ENCODE results near the gene ADH7.
"Not testable (repeated sequence)": the region's sequence is repeated elsewhere in the genome, so short reads cannot be mapped to it uniquely, and the experiment has no call there.

ADH7 gene

GRCh38 chr4:99430106-99430505 lies 5.0 kb downstream of the ADH7 start:
- Histone ChIP-seq H3K9me3 (replicated peaks in 1 of 2; ENCODE audit: control insufficient read depth in 2 of 2, insufficient read depth in 1 of 2, low read depth in 1 of 2, low read length in 2 of 2) (no peaks in the 10 kb centered on the region), H3K18ac (ENCODE audit: low read length) (no peak overlapping the region), H2AK5ac (ENCODE audit: low read depth, low read length) (no peak overlapping the region), H3K23ac (ENCODE audit: low read depth, low read length, poor library complexity) (no peak overlapping the region), H2AFZ (ENCODE audit: low read length) (no peak overlapping the region), H2BK15ac (ENCODE audit: low read length) (no peak overlapping the region), H2BK12ac (ENCODE audit: low read length) (no peak overlapping the region), H2BK120ac (ENCODE audit: low read depth, low read length) (no peak overlapping the region), H3K4me3 (ENCODE audit: low read length in 2 of 2) (no peak overlapping the region), H2BK5ac (ENCODE audit: low read length) (no peak overlapping the region), H3K4ac (ENCODE audit: low read length) (no peak overlapping the region), H3K4me2 (ENCODE audit: insufficient read depth, low read length, poor library complexity, severe bottlenecking) (no peak overlapping the region), H4K91ac (ENCODE audit: low read depth, low read length, poor library complexity) (no peak overlapping the region), H4K8ac (ENCODE audit: low read depth, low read length) (no peak overlapping the region), H3K27me3 (ENCODE audit: control insufficient read depth in 3 of 3, insufficient read depth in 3 of 3, low read depth in 1 of 3, low read length in 3 of 3) (no peaks in the 10 kb centered on the region), H3K79me1 (ENCODE audit: low read depth, low read length) (no peaks in the 10 kb centered on the region), H3K9ac (ENCODE audit: low read depth, low read length, poor library complexity) (no peak overlapping the region), H3K14ac (ENCODE audit: low read length) (no peak overlapping the region), H3K36me3 (replicated peaks in 1 of 2; ENCODE audit: control insufficient read depth in 2 of 2, insufficient read depth in 2 of 2, low read length in 2 of 2) (no peaks in the 10 kb centered on the region), H3K4me1 (ENCODE audit: control insufficient read depth in 2 of 2, insufficient read depth in 1 of 2, low read depth in 1 of 2, low read length in 2 of 2) (no peaks in the 10 kb centered on the region), H3K27ac (replicated peaks; ENCODE audit: low read length) (no peak overlapping the region)
- no peak for DNase-seq (ENCODE audit: low spot score)

GRCh38 chr4:99417125-99417524 lies 18.0 kb downstream of the ADH7 start:
- Histone ChIP-seq H4K8ac (ENCODE audit: low read depth, low read length) (no peak overlapping the region), H3K23ac (ENCODE audit: low read depth, low read length, poor library complexity) (no peak overlapping the region), H3K79me1 (ENCODE audit: low read depth, low read length) (no peaks in the 10 kb centered on the region), H3K27ac (replicated peaks; ENCODE audit: low read length) (no peak overlapping the region), H3K9ac (ENCODE audit: low read depth, low read length, poor library complexity) (no peak overlapping the region), H3K4me1 (ENCODE audit: control insufficient read depth in 2 of 2, insufficient read depth in 1 of 2, low read depth in 1 of 2, low read length in 2 of 2) (peaks cover 0 to 3% of the 10 kb centered on the region in 2 donors), H2BK12ac (ENCODE audit: low read length) (no peak overlapping the region), H2BK120ac (ENCODE audit: low read depth, low read length) (no peak overlapping the region), H2BK5ac (ENCODE audit: low read length) (no peak overlapping the region), H3K18ac (ENCODE audit: low read length) (no peak overlapping the region), H2BK15ac (ENCODE audit: low read length) (no peak overlapping the region), H3K36me3 (replicated peaks in 1 of 2; ENCODE audit: control insufficient read depth in 2 of 2, insufficient read depth in 2 of 2, low read length in 2 of 2) (no peaks in the 10 kb centered on the region), H3K14ac (ENCODE audit: low read length) (no peak overlapping the region), H3K4ac (ENCODE audit: low read length) (no peak overlapping the region), H2AFZ (ENCODE audit: low read length) (no peak overlapping the region), H2AK5ac (ENCODE audit: low read depth, low read length) (no peak overlapping the region), H3K4me3 (ENCODE audit: low read length in 2 of 2) (no peak overlapping the region), H4K91ac (ENCODE audit: low read depth, low read length, poor library complexity) (no peak overlapping the region), H3K4me2 (ENCODE audit: insufficient read depth, low read length, poor library complexity, severe bottlenecking) (no peak overlapping the region), H3K27me3 (ENCODE audit: control insufficient read depth in 3 of 3, insufficient read depth in 3 of 3, low read depth in 1 of 3, low read length in 3 of 3) (no peaks in the 10 kb centered on the region), H3K9me3 (replicated peaks in 1 of 2; ENCODE audit: control insufficient read depth in 2 of 2, insufficient read depth in 1 of 2, low read depth in 1 of 2, low read length in 2 of 2) (no peaks in the 10 kb centered on the region)
- WGBS, 2 donors (ENCODE audit: extremely low coverage in 2 of 2, insufficient read length in 2 of 2, insufficient replicate concordance in 1 of 2): no CpG with 5 or more reads among the region's 2 CpGs
- no peak for DNase-seq (ENCODE audit: low spot score)

DNA sequence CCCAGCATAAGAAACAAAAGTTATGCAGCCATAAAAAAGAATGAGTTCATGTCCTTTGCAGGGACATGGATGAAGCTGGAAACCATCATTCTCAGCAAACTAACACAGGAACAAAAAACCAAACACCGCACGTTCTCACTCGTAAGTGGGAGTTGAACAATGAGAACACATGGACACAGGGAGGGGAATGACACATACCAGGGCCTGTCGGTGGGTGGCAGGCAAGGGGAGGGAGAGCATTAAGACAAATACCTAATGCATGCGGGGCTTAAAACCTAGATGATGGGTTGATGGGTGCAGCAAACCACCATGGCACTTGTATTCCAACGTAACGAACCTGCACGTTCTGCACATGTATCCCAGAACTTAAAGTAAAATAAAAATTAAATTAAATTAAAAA lies 19.4 kb downstream of the ADH7 start:
- WGBS, 2 donors (ENCODE audit: extremely low coverage in 2 of 2, insufficient read length in 2 of 2, insufficient replicate concordance in 1 of 2): no CpG with 5 or more reads among the region's 8 CpGs
- H3K4me2 ChIP-seq (ENCODE audit: insufficient read depth, low read length, poor library complexity, severe bottlenecking); H3K9ac ChIP-seq (ENCODE audit: low read depth, low read length, poor library complexity); H4K91ac ChIP-seq (ENCODE audit: low read depth, low read length, poor library complexity); H4K8ac ChIP-seq (ENCODE audit: low read depth, low read length); H2BK120ac ChIP-seq (ENCODE audit: low read depth, low read length); DNase-seq (ENCODE audit: low spot score); H3K14ac ChIP-seq (ENCODE audit: low read length); H3K4me3 ChIP-seq (ENCODE audit: low read length in 2 of 2); H3K4me1 ChIP-seq (ENCODE audit: control insufficient read depth in 2 of 2, insufficient read depth in 1 of 2, low read depth in 1 of 2, low read length in 2 of 2); H3K36me3 ChIP-seq (replicated peaks in 1 of 2; ENCODE audit: control insufficient read depth in 2 of 2, insufficient read depth in 2 of 2, low read length in 2 of 2); H3K27ac ChIP-seq (replicated peaks; ENCODE audit: low read length); H2AK5ac ChIP-seq (ENCODE audit: low read depth, low read length); H3K27me3 ChIP-seq (ENCODE audit: control insufficient read depth in 3 of 3, insufficient read depth in 3 of 3, low read depth in 1 of 3, low read length in 3 of 3); H2BK5ac ChIP-seq (ENCODE audit: low read length); H3K4ac ChIP-seq (ENCODE audit: low read length); H2BK12ac ChIP-seq (ENCODE audit: low read length); H3K23ac ChIP-seq (ENCODE audit: low read depth, low read length, poor library complexity); H3K18ac ChIP-seq (ENCODE audit: low read length); H3K79me1 ChIP-seq (ENCODE audit: low read depth, low read length); H3K9me3 ChIP-seq (replicated peaks in 1 of 2; ENCODE audit: control insufficient read depth in 2 of 2, insufficient read depth in 1 of 2, low read depth in 1 of 2, low read length in 2 of 2); H2BK15ac ChIP-seq (ENCODE audit: low read length): not testable (repeated sequence)
- peak overlapping the region; percentile 77 for H2AFZ ChIP-seq (ENCODE audit: low read length)

DNA sequence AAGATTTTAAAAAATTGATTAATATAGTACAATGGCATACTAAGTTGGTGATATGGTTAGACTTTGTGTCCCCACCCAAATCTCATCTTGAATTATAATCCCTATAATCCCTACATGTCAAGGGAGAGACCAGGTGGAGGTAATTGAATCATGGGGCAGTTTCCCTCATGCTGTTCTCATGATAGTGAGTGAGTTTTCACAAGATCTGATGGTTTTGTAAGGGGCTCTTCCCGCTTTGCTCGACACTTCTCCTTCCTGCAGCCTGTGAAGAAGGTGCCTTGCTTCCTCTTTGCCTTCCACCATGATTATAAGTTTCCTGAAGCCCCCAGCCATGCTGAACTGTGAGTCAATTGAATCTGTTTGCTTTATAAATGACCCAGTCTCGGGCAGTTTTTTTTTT lies 20.2 kb downstream of the ADH7 start:
- H3K4me1 ChIP-seq (ENCODE audit: control insufficient read depth in 2 of 2, insufficient read depth in 1 of 2, low read depth in 1 of 2, low read length in 2 of 2); H3K27me3 ChIP-seq (ENCODE audit: control insufficient read depth in 3 of 3, insufficient read depth in 3 of 3, low read depth in 1 of 3, low read length in 3 of 3); H4K8ac ChIP-seq (ENCODE audit: low read depth, low read length); H3K4ac ChIP-seq (ENCODE audit: low read length); H3K36me3 ChIP-seq (replicated peaks in 1 of 2; ENCODE audit: control insufficient read depth in 2 of 2, insufficient read depth in 2 of 2, low read length in 2 of 2); H2AFZ ChIP-seq (ENCODE audit: low read length); H3K9me3 ChIP-seq (replicated peaks in 1 of 2; ENCODE audit: control insufficient read depth in 2 of 2, insufficient read depth in 1 of 2, low read depth in 1 of 2, low read length in 2 of 2); H2BK12ac ChIP-seq (ENCODE audit: low read length); H3K14ac ChIP-seq (ENCODE audit: low read length); H2AK5ac ChIP-seq (ENCODE audit: low read depth, low read length); DNase-seq (ENCODE audit: low spot score); H4K91ac ChIP-seq (ENCODE audit: low read depth, low read length, poor library complexity); H2BK120ac ChIP-seq (ENCODE audit: low read depth, low read length); H3K79me1 ChIP-seq (ENCODE audit: low read depth, low read length); H2BK15ac ChIP-seq (ENCODE audit: low read length); H3K4me2 ChIP-seq (ENCODE audit: insufficient read depth, low read length, poor library complexity, severe bottlenecking); H3K18ac ChIP-seq (ENCODE audit: low read length); H3K23ac ChIP-seq (ENCODE audit: low read depth, low read length, poor library complexity); H3K27ac ChIP-seq (replicated peaks; ENCODE audit: low read length); H3K4me3 ChIP-seq (ENCODE audit: low read length in 2 of 2); H2BK5ac ChIP-seq (ENCODE audit: low read length); H3K9ac ChIP-seq (ENCODE audit: low read depth, low read length, poor library complexity): not testable (repeated sequence)
- no CpG with 5 or more reads among the region's 3 CpGs for WGBS, 2 donors (ENCODE audit: extremely low coverage in 2 of 2, insufficient read length in 2 of 2, insufficient replicate concordance in 1 of 2)
